ENCODE results near the gene AVL9. TPM values are rescaled to one million over a fixed set of nuclear protein-coding genes. Genes with fewer than 3 reads are reported as not detected.

The AVL9 gene
- total RNA-seq, 1 donor from 2014 or later: 36.8 TPM

GRCh38 chr7:32516551-32517100 lies 21.3 kb downstream of the AVL9 start:
- Mint-ChIP-seq H3K36me3 (peaks cover 80% of the 10 kb centered on the region), H3K4me3 (no peak overlapping the region), H3K27me3 (ENCODE audit: low read depth) (no peaks in the 10 kb centered on the region), H3K4me1 (no peaks in the 10 kb centered on the region), H3K27ac (no peak overlapping the region), H3K9me3 (peaks cover 74% of the 10 kb centered on the region)
- DNase-seq (ENCODE audit: low spot score in 2 of 2, unreplicated experiment in 2 of 2): no peak
- TF ChIP-seq CTCF (IDR thresholded peaks at IDR 0.05; ENCODE audit: unreplicated experiment): no peak

- Mint-ChIP-seq H3K4me3 (no peak overlapping the region), H3K27ac (no peak overlapping the region), H3K9me3 (peaks cover 68% of the 10 kb centered on the region), H3K36me3 (peaks cover 73% of the 10 kb centered on the region), H3K4me1 (no peaks in the 10 kb centered on the region), H3K27me3 (ENCODE audit: low read depth) (no peaks in the 10 kb centered on the region)
- no peak for TF ChIP-seq CTCF (IDR thresholded peaks at IDR 0.05; ENCODE audit: unreplicated experiment)
- DNase-seq (ENCODE audit: low spot score in 2 of 2, unreplicated experiment in 2 of 2): no peak
Observed at GRCh38 chr7:32518534-32519140, 23.3 kb downstream of the AVL9 start.

GRCh38 chr7:32519763-32520162 lies 24.5 kb downstream of the AVL9 start:
- no peak for DNase-seq (ENCODE audit: low spot score in 2 of 2, unreplicated experiment in 2 of 2)
- TF ChIP-seq CTCF (IDR thresholded peaks at IDR 0.05; ENCODE audit: unreplicated experiment): no peak
- Mint-ChIP-seq H3K36me3 (peaks cover 61% of the 10 kb centered on the region), H3K4me3 (no peak overlapping the region), H3K9me3 (peaks cover 56% of the 10 kb centered on the region), H3K27me3 (ENCODE audit: low read depth) (no peaks in the 10 kb centered on the region), H3K4me1 (no peaks in the 10 kb centered on the region), H3K27ac (no peak overlapping the region)

GRCh38 chr7:32522746-32523530 lies 27.6 kb downstream of the AVL9 start:
- Mint-ChIP-seq H3K36me3 (peaks cover 38% of the 10 kb centered on the region), H3K9me3 (peaks cover 30% of the 10 kb centered on the region), H3K27me3 (ENCODE audit: low read depth) (no peaks in the 10 kb centered on the region), H3K4me3 (no peak overlapping the region), H3K4me1 (no peaks in the 10 kb centered on the region), H3K27ac (no peak overlapping the region)
- TF ChIP-seq CTCF (IDR thresholded peaks at IDR 0.05; ENCODE audit: unreplicated experiment): no peak
- DNase-seq (ENCODE audit: low spot score in 2 of 2, unreplicated experiment in 2 of 2): no peak

GRCh38 chr7:32524631-32525030 lies 29.3 kb downstream of the AVL9 start:
- Mint-ChIP-seq H3K27ac (no peak overlapping the region), H3K4me3 (no peak overlapping the region), H3K4me1 (no peaks in the 10 kb centered on the region), H3K36me3 (peaks cover 37% of the 10 kb centered on the region), H3K9me3 (peaks cover 29% of the 10 kb centered on the region), H3K27me3 (ENCODE audit: low read depth) (no peaks in the 10 kb centered on the region)
- DNase-seq (ENCODE audit: low spot score in 2 of 2, unreplicated experiment in 2 of 2): no peak
- no peak for TF ChIP-seq CTCF (IDR thresholded peaks at IDR 0.05; ENCODE audit: unreplicated experiment)
